GM18505 (cell line): ENCODE results near the gene ALK.

ENCODE experiments used
- ATAC-seq: cut with Tn5 transposase; IDR thresholded peaks from one replicate; pipeline ENCODE4 v1.9.1; 2021; ENCODE audit not compliant: unreplicated experiment
- POLR2A ChIP-seq: IDR thresholded peaks from 4 replicates; pipeline ENCODE4 v1.6.1; 2011; ENCODE audit warnings: borderline replicate concordance; ENCODE audit not compliant: insufficient read depth, insufficient read length; ENCODE audit errors: extremely low read depth

Gene ALK

GRCh38 chr2:29239209-29239960 is 682.0 kb downstream of the ALK start:
- no peak for TF ChIP-seq POLR2A
- no peak for ATAC-seq

DNA sequence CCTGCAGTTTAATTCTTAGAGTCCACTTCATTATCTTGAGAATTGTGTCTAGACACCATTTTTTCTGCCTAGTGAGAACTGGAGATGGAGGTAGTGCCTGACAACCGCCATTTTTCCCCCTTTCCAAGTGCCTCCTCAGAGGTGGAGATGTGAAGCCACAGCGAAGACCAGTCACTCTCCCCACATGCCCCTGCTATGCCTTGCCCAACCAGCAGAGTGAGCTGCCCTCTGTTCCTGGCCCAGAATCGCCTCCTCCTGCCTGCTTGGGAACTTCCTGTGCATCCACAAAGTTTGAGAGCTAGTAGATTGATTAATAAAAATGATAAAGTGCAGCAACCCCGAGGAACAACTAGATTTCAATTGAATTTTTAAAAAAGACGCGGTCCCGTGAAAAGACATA is 682.9 kb downstream of the ALK start:
- TF ChIP-seq POLR2A = no peak
- ATAC-seq = no peak

DNA sequence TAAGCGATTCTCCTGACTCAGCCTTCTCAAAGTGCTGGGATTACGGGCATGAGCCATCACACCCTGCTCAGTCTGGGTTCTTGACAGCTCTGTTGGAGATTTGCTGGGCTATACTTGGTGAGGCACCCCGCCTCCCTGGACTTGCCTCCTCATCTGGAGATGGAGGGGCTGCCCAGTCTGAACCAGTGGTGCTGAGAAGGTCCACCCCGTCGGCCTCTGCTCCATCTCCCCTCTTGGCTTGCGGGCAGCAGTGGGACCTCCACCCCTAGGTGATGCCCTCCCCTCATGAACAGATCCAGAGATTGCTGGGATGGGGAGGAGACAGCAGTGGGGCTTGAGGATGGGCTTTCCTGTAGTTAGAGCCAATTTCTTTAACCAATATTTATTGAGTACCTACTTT is 685.3 kb downstream of the ALK start:
- ATAC-seq = no peak
- no peak for TF ChIP-seq POLR2A

- no peak for TF ChIP-seq POLR2A
- ATAC-seq = no peak
Observed at GRCh38 chr2:29235411-29235810, 686.0 kb downstream of the ALK start.

GRCh38 chr2:29233428-29233827 is 688.0 kb downstream of the ALK start:
- no peak for ATAC-seq
- no peak for TF ChIP-seq POLR2A

DNA sequence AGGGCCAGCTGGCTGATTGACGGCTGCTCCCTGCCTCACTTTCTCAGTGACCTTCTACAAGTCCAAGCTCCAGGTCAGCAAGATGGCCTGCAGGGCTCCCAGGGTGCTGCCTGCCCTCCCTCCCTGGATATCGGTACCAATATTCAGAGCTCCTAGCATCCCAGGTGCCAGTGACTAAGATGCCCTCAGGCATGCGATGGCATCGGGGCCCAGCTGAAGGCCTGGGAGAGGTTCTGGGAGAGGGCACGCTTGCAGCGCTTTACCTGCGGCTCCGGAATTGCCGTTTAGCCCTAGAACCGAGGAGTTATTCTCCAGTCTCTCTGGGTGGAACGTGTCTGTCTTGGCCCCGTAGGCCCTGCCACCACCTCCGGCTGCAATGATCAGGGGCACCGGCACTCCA is 689.3 kb downstream of the ALK start:
- no peak for TF ChIP-seq POLR2A
- no peak for ATAC-seq

GRCh38 chr2:29229640-29230039 is 691.7 kb downstream of the ALK start:
- no peak for TF ChIP-seq POLR2A
- ATAC-seq = no peak

- no peak for TF ChIP-seq POLR2A
- no peak for ATAC-seq
Observed at GRCh38 chr2:29228947-29229346, 692.4 kb downstream of the ALK start.

DNA sequence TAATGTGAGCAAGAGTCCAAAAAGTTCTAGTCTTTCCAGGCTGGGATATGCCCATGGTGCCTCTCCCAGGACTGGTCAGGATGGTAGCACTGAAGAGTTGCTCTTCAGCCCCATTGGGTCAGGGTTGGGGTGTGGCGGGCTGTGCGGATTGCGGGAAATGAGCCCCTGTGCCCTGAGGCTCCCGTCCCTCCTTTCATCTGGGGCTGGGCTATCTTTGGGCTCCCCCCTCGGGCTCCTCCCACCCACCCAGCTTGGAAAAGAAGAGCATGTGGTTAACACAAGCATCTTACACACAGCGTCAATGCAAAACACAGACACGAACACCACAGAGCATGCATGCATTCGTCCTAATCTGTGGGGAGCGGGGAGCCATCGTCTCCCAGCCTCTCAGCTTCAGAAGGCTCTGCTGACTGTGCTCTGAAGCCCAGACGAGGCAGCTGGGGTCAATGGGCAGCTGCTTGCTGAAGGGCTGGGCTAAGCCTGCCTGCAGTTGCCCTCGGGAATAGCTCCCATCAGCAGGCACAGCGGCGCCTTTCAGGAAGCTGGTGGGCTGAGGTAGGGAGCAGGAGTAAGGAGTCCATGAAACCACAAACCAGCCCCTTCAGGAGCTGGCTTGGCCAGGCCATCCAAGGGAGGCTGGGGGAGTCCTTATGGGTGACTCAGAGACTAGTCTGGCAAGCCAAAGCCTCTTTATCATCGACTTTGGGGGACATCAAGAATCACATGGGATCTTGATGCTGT is 693.3 kb downstream of the ALK start:
- ATAC-seq = no peak
- no peak for TF ChIP-seq POLR2A

DNA sequence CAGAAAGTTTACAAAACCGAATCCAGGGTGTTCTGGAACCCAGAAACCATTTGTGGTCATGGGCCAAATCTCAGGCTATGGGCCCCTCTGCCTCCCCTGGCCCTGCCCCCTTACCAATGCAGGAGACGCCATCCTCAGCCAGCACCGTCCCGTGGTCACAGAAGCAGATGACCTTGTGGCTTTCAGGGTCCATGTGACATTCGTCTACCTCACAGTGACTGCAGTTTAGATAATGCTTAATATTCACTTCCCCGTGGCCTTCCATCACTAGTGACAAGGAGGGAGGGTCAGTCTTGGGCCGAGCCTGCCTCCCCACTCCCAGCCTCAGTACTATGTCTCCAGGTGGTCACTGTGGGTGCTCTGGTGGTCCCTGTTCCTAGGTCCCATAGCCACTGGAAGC is 694.6 kb downstream of the ALK start:
- TF ChIP-seq POLR2A = no peak
- ATAC-seq = no peak

DNA sequence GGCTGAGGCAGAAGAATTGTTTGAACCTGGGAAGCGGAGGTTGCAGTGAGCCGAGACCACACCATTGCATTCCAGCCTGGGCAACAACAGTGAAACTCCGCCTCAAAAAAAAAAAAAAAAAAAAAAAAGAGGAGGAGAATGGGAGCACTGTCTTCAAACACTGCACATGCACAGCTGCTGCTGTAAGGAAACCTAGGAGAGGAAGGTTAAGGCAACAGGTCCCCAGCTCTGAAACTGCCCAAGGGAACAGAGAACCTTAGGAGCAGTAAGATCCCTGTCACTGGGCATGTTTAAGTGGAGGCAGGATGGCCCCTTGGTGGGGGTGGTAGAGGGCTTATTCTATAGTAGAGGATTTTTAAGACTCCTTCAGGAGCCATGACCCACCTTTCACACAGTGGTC is 695.0 kb downstream of the ALK start:
- no peak for ATAC-seq
- no peak for TF ChIP-seq POLR2A

- no peak for ATAC-seq
- no peak for TF ChIP-seq POLR2A
Observed at GRCh38 chr2:29225814-29226213, 695.6 kb downstream of the ALK start.

DNA sequence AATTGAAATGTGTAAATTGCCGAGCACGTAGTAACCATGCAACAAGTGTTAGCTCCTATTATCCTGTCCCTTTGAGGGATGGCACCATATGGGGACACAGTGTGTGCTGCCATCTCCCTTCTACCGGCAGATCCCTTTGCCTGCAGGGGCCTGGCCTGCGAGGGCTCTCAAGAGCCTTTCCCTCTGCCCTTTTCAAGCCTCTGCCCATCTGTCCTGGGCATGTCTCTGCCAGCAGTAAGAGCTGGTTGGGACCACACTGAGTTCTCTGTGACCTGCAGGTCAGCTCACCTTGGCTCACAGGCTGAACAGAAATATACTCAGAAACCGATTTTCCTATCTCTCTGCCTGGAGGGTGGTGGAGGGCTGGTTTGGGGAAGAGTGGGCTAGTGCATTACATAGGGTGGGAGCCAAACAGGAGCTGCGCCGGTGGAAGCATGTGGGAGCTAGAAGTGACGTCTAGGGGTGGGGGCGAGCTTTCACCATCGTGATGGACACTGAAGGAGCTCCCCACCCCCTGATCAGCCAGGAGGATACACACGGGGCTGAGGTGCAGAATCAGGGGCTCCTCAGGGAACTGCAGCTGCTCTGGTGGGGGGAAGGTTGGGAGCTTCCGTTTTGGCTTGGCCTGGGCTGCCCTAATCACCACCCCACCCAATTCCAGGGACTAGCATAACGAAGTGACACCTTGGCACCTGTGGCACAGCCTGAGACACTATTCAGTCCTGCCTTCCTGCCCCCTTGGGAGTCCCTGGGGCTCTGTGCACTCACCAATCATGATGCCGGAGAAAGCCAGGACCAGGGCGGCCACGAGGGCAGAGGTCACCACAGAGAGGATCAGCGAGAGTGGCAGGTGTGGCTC is 696.5 kb downstream of the ALK start:
- no peak for ATAC-seq
- no peak for TF ChIP-seq POLR2A
